Kidney (tissue), 14 donors: Measurements from ENCODE around the gene C1orf74. TPM values are rescaled to one million over a fixed set of nuclear protein-coding genes. Genes with fewer than 3 reads are reported as not detected.

Source experiments
- DNase-seq, 5 donors: peaks; one replicate each; pipeline ENCODE4 v3.0.0-alpha.2; 2013 to 2020
- FAIRE-seq: peaks from 2 replicates; lab custom pipeline; 2012; peaks lifted over from hg19 to GRCh38; lab: Jason Lieb, UNC
- H3K27ac ChIP-seq, 2 donors: one replicate each; pipeline ENCODE4 v1.7.0; 2013; ENCODE audit warnings: low read depth in 2 of 2, low read length in 2 of 2, inconsistent platforms in 1 of 2
- H3K27me3 ChIP-seq: one replicate; pipeline ENCODE4 v1.7.1; 2013; ENCODE audit warnings: low read length, inconsistent platforms; ENCODE audit not compliant: control insufficient read depth, insufficient read depth
- H3K36me3 ChIP-seq, 3 donors: one replicate each; pipeline versions ENCODE4 v1.7.0 to v1.7.1; 2013; ENCODE audit warnings: low read length in 3 of 3, control low read depth in 1 of 3, inconsistent platforms in 1 of 3; ENCODE audit not compliant: insufficient read depth in 3 of 3, control insufficient read depth in 2 of 3
- H3K4me1 ChIP-seq, 3 donors: one replicate each; pipeline versions ENCODE4 v1.7.0 to v1.7.1; 2013; ENCODE audit warnings: low read length in 3 of 3, inconsistent platforms in 1 of 3, low read depth in 1 of 3; ENCODE audit not compliant: control insufficient read depth in 2 of 3, insufficient read depth in 2 of 3
- H3K4me3 ChIP-seq, 3 donors: one replicate each; pipeline versions ENCODE4 v1.7.0 to v1.8.1; 2013; ENCODE audit warnings: low read length in 3 of 3, control low read depth in 1 of 3, inconsistent platforms in 1 of 3
- H3K9ac ChIP-seq, 3 donors: one replicate each; pipeline versions ENCODE4 v1.7.0 to v1.7.1; 2013; ENCODE audit warnings: low read length in 3 of 3, control low read depth in 1 of 3, inconsistent platforms in 1 of 3
- H3K9me3 ChIP-seq, 3 donors: one replicate each; pipeline versions ENCODE4 v1.7.0 to v1.7.1; 2013; ENCODE audit warnings: low read length in 3 of 3, control low read depth in 1 of 3, inconsistent platforms in 1 of 3; ENCODE audit not compliant: control insufficient read depth in 2 of 3, insufficient read depth in 1 of 3
- intact Hi-C: fragments of 100-400 bp; cut with DNase I; formaldehyde crosslinking; loops from one replicate; pipeline ENCODE4 v1.11.1; 2022
- polyA plus RNA-seq: library from polyadenylated mRNA; stranded (reverse); fragments of 350-450 nt; fragmentation: Illumina TruSeq; extraction: RNeasy Lipid Tissue Mini Kit (QIAGEN cat#74804); gene quantifications from one replicate; pipeline ENCODE4 v1.2.3, GENCODE V29; 2014; ENCODE audit warnings: low read depth, low replicate concordance; ENCODE audit not compliant: insufficient read depth
- total RNA-seq: library from RNA; stranded (reverse); fragmentation: NEBNext Ultra II Directional; extraction: Animal tissue kit (Norgen Biotek cat#: 25700); gene quantifications from one replicate; pipeline ENCODE4 v1.2.1, GENCODE V29; 2021
- TF ChIP-seq, protein P1 (sequence below): IDR thresholded peaks from 3 replicates; pipeline ENCODE4 v1.5.1; 2012; ENCODE audit warnings: mild to moderate bottlenecking, moderate library complexity, borderline replicate concordance; ENCODE audit not compliant: insufficient read depth; ENCODE audit errors: extremely low read depth
- donor health status: control.
- donor health status: control.
- donor health status: control.
- donor health status: control.
- donor health status: control.
- donor health status: DM: yes; HTN: yes; CAD: no.
- donor health status: Normal renal cell carcinoma (clear cell type).

The C1orf74 gene
- total and polyA plus RNA-seq, 2 donors from 2014 or later = 2.5 TPM

DNA sequence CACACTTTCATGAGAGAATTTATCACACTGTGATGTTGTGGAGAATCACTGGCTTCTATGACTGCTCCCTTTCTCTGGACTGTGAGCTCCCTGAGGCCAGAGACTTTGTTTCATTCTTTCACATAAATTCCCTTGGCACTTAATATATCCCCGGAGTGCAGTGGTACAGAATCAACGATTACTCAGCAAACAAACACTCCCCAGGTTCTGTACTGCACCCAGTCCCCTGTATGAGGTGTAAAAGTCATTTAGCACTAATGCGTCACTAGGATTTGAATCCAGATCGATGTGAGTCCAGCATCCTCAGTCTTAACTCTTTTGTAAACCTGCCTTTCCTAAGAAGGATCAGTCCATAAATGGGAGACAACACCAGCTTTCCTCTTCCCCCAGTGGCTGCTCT lies 36.6 kb upstream of the C1orf74 start:
- FAIRE-seq = no peak
- H3K9ac ChIP-seq = no peak overlapping the region
- H3K27ac ChIP-seq = no peak overlapping the region
- intact Hi-C loops = no loop called here
- no peaks in the 10 kb centered on the region for H3K9me3 ChIP-seq
- peaks cover 0 to 4% (median 0%) of the 10 kb centered on the region in 3 donors for H3K4me1 ChIP-seq
- no peak overlapping the region for H3K4me3 ChIP-seq
- H3K36me3 ChIP-seq = no peaks in the 10 kb centered on the region
- no peaks in the 10 kb centered on the region for H3K27me3 ChIP-seq
- DNase-seq = no peak
- TF ChIP-seq, protein P1, sequence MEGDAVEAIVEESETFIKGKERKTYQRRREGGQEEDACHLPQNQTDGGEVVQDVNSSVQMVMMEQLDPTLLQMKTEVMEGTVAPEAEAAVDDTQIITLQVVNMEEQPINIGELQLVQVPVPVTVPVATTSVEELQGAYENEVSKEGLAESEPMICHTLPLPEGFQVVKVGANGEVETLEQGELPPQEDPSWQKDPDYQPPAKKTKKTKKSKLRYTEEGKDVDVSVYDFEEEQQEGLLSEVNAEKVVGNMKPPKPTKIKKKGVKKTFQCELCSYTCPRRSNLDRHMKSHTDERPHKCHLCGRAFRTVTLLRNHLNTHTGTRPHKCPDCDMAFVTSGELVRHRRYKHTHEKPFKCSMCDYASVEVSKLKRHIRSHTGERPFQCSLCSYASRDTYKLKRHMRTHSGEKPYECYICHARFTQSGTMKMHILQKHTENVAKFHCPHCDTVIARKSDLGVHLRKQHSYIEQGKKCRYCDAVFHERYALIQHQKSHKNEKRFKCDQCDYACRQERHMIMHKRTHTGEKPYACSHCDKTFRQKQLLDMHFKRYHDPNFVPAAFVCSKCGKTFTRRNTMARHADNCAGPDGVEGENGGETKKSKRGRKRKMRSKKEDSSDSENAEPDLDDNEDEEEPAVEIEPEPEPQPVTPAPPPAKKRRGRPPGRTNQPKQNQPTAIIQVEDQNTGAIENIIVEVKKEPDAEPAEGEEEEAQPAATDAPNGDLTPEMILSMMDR = no peak

DNA sequence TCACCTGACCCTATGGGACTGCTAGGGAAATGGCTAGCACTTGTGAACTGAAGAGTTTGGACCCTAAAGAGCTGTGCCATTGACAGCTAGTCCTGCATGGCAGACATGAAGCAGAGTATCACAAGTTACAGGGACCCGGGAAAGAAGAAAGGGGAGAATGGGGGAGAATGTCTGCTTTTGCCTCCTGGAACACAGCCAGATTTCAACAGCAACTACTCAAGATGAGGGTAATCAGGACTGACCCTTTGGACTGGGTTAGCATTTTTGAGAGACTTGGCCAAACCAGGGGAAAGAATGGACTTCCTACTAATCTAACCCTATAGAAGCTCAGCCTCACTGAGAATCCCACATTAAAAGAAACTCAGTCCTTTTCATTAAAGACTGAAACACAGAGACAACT lies 34.7 kb upstream of the C1orf74 start:
- Histone ChIP-seq H3K27me3 (no peaks in the 10 kb centered on the region), H3K9ac (no peak overlapping the region), H3K36me3 (no peaks in the 10 kb centered on the region), H3K4me1 (peaks cover 0 to 4% (median 0%) of the 10 kb centered on the region in 3 donors), H3K9me3 (no peaks in the 10 kb centered on the region), H3K4me3 (no peak overlapping the region), H3K27ac (no peak overlapping the region)
- intact Hi-C loops = no loop called here
- FAIRE-seq (no peak), DNase-seq (no peak)
- TF ChIP-seq, protein P1 = no peak

DNA sequence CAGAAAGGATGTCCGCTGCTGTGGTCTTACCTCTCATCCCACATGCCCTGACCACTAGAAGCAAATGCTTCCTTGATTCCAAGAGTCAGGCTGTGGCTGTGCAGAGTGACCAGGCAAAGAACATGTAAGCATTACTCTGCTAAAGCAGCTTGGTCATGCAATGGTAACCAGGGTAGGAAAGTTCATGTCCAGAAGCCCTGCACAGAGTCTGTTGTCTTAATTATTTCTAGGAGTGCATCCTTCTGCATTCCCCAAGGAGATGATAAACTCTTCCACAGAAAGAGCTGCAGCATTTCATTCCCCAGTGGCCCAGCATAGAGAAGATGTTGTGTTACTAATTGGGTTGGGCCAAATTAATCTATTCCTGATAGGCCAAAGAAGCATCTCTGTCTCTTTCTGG lies 33.3 kb upstream of the C1orf74 start:
- TF ChIP-seq, protein P1 = no peak
- H3K36me3 ChIP-seq = no peaks in the 10 kb centered on the region
- no peaks in the 10 kb centered on the region for H3K9me3 ChIP-seq
- DNase-seq (no peak), FAIRE-seq (no peak)
- no peak overlapping the region for H3K27ac ChIP-seq
- H3K4me1 ChIP-seq = peaks cover 0 to 2% (median 0%) of the 10 kb centered on the region in 3 donors
- H3K9ac ChIP-seq = no peak overlapping the region
- no peaks in the 10 kb centered on the region for H3K27me3 ChIP-seq
- no peak overlapping the region for H3K4me3 ChIP-seq
- intact Hi-C loops = no loop called here

DNA sequence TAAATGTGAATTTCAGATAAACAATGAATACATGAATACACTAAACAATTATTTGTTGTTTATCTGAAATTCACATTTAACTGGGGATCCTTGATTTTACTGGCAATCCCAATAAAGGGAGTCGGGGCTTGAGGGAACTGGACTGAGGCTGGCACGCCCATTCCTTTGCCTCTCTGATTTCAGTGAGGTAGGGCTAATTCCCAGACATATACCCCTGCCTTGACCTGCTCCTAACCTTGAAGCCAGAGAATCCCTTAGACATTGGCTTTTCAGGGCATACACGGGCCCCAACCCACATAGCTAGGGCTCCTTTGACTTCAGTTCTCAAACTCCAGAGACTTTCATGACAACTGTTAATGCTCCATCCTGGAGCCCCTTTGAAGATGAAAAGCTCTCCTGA lies 32.6 kb upstream of the C1orf74 start:
- H3K4me3 ChIP-seq = no peak overlapping the region
- no peaks in the 10 kb centered on the region for H3K36me3 ChIP-seq
- H3K4me1 ChIP-seq = no peaks in the 10 kb centered on the region
- no peaks in the 10 kb centered on the region for H3K27me3 ChIP-seq
- no peak overlapping the region for H3K9ac ChIP-seq
- no peak overlapping the region for H3K27ac ChIP-seq
- TF ChIP-seq, protein P1 = no peak
- DNase-seq = no peak
- FAIRE-seq = no peak
- intact Hi-C loops = no loop called here
- no peaks in the 10 kb centered on the region for H3K9me3 ChIP-seq
